GM18505 (cell line): ENCODE results near the gene BTG1.

Experiments used
- ATAC-seq: cut with Tn5 transposase; IDR thresholded peaks from one replicate; pipeline ENCODE4 v1.9.1; 2021; ENCODE audit not compliant: unreplicated experiment
- POLR2A ChIP-seq: IDR thresholded peaks from 4 replicates; pipeline ENCODE4 v1.6.1; 2011; ENCODE audit warnings: borderline replicate concordance; ENCODE audit not compliant: insufficient read depth, insufficient read length; ENCODE audit errors: extremely low read depth

Gene BTG1, protein sequence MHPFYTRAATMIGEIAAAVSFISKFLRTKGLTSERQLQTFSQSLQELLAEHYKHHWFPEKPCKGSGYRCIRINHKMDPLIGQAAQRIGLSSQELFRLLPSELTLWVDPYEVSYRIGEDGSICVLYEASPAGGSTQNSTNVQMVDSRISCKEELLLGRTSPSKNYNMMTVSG

GRCh38 chr12:92145731-92146496 lies at the start of gene BTG1:
BTG1 (minus strand) TSS chr12:92145846; CDS start chr12:92145535, 311 bp downstream.
- peak; percentile 100 for TF ChIP-seq POLR2A
- peak; percentile 69 for ATAC-seq

DNA sequence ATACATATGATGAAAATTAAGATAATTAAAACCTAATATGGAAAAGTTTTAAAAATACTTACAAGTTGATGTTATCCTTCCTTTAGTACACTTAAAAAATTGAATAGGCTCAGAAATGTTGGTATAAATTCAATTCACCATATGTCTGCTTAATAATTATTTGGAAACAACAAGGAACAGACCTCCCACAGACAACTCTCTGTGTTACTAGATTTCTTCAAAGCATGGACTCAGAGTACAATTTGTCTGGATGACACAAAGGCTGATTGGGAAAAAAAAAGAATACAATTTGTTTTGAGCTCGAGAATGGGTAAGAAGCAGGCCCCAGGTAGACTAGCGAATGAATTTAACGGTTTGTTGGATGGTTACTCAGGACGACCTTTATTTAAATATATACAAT lies 48.9 kb upstream of the BTG1 start:
- ATAC-seq = no peak

DNA sequence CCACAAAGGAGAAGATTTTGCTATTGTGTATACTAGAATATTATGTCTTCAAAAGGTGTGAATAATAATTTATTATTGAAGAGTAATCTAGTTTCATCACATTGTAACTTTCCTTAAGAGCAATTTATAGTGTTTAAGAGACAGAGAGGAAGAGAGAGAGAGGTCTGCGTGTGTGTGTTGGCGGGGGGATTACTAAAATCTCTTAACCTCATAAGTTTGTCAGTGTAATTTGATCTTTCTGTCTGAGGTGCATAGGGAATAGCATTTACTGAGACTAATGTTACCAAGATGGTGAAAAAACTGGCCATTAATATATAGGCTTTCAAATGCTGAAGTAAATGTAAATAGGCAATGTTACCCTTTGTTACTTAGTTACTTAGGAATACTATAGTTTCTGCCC lies 48.2 kb upstream of the BTG1 start:
- no peak for TF ChIP-seq POLR2A
- no peak for ATAC-seq

More for the DNA sequence above, 48.9 kb upstream of the BTG1 start:
- TF ChIP-seq POLR2A = no peak

DNA sequence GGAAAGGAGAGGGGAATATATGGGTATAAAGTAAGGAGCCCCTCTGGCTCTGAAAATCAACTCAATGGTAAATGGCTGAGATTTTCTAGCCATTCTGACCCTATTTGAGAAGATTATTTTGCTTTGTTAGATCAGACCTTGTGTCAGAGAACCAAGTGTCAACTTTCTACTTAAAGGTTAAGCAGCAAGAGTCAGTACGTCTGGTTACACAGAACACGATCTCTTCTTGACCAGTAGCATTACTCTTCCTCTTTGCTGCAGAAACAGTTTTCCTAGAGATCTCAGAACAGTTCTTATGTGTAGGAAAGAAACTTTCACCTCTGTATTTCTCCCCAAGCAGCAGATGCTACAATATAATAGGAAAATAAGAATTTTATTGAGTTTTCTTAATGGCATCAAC lies 47.4 kb upstream of the BTG1 start:
- no peak for ATAC-seq
- TF ChIP-seq POLR2A = no peak

- no peak for ATAC-seq
- TF ChIP-seq POLR2A = no peak
These were observed 46.7 kb upstream of the BTG1 start for GRCh38 chr12:92192360-92192759.

DNA sequence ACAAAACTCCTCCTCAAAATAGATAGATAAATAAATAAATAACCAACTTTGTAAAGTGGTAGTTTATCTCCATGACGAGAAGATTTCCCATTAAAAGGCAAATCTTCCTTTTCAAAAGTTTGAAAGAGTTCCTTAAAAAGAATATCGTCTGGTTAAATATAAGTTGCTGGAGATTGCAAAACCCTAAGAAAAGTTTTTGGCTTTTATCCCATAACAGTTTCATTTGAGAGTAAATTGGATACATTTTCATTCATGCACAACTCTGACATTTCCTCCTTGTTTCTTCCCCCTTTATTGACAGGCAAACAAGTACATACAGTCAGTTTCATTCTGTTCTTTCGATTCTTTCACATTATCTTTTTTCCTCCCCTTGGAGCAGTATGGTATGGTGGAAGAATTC lies 45.4 kb upstream of the BTG1 start:
- no peak for ATAC-seq
- TF ChIP-seq POLR2A = no peak

- ATAC-seq = no peak
- TF ChIP-seq POLR2A = no peak
These were observed 43.0 kb upstream of the BTG1 start for GRCh38 chr12:92188517-92189188.

DNA sequence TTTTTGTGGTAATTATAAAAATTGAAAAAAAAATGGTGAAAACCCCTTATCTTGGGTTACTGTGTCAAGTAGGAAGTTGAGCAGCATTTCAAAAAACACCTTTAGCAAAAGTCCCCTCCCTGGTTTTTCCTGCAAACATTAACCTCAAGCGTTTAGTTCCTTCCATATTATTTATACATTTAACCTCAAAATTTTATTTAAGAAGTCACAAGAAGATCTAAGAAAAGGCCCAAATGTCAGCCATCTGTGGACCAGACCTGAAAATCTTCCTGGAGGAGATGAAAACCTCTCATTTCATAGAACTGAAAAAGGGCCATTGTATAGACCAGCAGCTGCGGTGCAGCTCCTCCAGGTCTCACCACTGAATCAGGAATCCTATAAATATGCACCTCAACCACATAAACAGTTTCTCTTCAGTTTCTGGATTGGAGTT lies 40.4 kb upstream of the BTG1 start:
- TF ChIP-seq POLR2A = no peak
- ATAC-seq = no peak

GRCh38 chr12:92185052-92185451 lies 39.4 kb upstream of the BTG1 start:
- TF ChIP-seq POLR2A = no peak
- ATAC-seq = peak; percentile 79

DNA sequence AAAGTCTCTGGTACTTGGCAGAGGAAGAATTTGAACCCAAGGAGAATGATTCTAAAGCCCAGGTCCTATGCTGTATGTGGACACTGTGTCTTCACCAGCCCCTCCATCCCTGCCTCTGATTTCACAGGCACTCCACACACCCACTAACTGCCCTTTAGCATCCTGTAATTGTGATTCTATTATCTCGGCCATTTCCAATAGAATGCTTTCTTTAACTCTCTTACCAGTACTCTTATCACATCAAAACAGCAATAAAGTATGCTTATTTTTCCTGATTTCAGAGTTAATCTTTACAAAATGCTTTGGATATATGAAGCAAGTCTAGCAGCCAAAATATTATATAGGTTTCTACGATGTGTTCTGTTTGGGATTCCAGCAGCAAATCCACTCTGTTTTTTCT lies 37.9 kb upstream of the BTG1 start:
- TF ChIP-seq POLR2A = no peak
- ATAC-seq = no peak

DNA sequence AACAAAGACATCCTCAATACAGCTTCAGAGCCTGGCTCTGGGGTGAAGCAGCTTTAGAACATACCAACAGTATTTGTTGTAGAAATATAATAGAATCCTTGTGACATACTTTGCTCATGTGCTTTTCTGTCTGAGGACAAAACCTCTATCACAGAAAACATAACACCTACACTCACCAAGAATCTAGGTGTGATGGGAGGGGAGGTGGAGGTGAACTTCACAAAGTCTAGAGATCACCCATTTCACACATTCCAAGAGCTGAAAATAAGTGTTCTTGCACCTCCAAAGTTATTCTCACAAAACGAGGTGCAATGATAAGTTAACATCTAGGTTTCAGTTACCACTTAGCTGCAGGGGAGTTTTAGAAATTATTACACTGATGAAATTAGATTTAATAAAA lies 32.7 kb upstream of the BTG1 start:
- ATAC-seq = no peak
- TF ChIP-seq POLR2A = no peak

GRCh38 chr12:92176646-92177045 lies 31.0 kb upstream of the BTG1 start:
- no peak for ATAC-seq
- no peak for TF ChIP-seq POLR2A

DNA sequence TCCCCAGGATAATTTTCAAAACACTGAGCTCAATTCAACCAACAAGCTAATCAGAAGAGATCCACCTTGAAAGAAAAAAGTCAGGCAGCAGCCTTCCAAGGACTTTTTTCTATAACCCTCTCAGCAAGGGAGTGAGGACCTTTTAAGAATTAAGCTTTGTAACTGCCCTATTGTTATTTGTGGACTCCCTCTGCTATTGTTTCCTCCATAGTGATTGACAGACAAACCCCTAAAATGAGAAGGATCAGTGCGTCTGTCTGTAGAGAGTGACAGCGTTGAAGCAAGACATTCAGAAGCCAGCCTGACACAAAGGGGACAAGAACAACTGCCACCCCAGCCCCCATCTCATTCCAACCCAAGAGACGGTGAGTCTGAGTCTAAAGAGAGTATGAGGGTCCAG lies 30.3 kb upstream of the BTG1 start:
- ATAC-seq = no peak
- no peak for TF ChIP-seq POLR2A

GRCh38 chr12:92170050-92170449 lies 24.4 kb upstream of the BTG1 start:
- ATAC-seq = no peak
- no peak for TF ChIP-seq POLR2A

GRCh38 chr12:92167075-92167474 lies 21.4 kb upstream of the BTG1 start:
- no peak for ATAC-seq
- TF ChIP-seq POLR2A = no peak

DNA sequence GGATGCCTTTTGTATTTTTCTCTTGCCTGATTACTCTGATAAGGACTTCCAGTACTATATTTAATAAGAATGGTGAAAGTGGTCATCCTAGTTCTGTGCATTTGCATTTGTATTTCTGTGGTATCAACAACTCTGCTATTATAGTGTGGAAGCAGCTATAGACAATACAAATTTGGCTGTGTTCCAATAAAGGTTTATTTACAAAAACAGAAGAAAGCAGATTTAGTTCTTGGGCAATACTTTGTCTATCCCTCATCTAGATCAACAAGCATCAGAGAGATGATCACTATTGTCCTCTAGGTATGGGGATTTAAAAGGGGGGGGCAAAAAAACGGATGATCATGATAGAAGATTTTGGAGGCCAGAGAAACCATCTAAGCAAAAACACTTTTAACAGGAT lies 19.1 kb upstream of the BTG1 start:
- no peak for ATAC-seq
- no peak for TF ChIP-seq POLR2A
